ENCODE results near the gene KCNH2. TPM values are rescaled to one million over a fixed set of nuclear protein-coding genes. Genes with fewer than 3 reads are reported as not detected.

KCNH2 gene
- total and polyA plus RNA-seq, 4 donors, result 0.18 to 74.6 (median 0.33) TPM; not detected in 1

DNA sequence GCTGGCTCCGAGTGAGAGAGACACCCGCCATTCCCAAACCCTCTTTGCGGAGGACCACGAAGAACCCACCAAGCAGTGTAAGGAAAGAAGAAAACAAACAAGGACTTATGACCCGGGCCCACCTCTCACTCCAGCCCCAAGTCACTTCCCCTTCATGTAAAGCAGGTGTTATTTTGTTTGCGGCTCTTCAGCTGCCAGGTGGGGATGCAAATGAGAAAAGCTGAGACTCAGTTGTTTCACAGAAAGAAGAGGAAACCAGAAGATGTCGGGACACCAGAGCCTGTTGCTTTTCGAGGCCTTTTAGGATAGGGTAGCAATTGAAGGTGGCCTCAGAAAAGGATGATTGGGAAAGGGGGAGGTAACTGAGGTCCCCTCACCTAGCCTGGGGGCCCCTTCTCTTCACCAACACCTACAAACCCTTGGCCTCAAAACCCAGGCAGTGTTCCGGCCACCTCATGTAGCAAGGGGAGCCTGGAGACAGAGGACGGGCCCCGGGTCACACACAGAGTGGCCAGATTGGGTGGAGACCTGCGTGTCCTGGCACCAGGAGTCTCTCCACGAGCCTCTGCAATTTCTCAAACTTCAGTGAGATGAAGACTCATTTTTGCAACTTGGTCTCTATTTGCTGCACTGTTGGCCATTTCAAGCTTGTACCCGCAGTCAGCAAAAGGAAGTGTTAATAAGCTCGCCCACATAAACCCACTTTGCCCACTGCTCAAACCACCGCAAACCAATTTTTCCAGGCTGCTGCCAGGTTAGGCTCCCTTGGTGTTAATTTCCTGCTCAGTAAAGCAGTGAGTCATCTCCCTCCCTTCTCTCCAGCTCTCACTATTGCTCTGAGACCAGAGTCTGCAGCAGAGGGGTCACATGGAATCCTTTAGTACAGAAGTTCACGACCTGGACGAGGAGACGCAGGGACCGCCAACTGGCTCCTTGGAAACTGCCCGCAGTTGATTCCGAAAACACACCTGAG is 80.3 kb downstream of the KCNH2 start:
- Histone ChIP-seq H3K9me3 (ENCODE audit: control insufficient read depth in 4 of 4, low read length in 3 of 4) (peaks cover 0 to 6% (median 2%) of the 10 kb centered on the region in 4 donors), H3K4me1 (ENCODE audit: control insufficient read depth in 4 of 4, insufficient read depth in 4 of 4, low read length in 3 of 4) (peaks cover 2 to 17% (median 10%) of the 10 kb centered on the region in 4 donors), H3K27me3 (ENCODE audit: control insufficient read depth in 4 of 4, insufficient read depth in 4 of 4, low read length in 3 of 4) (peaks cover 0 to 3% (median 0%) of the 10 kb centered on the region in 4 donors), H3K36me3 (ENCODE audit: control insufficient read depth in 4 of 4, insufficient read depth in 3 of 4, low read depth in 1 of 4, low read length in 3 of 4) (no peaks in the 10 kb centered on the region), H3K27ac (ENCODE audit: low read depth in 1 of 2, low read length in 2 of 2) (no peak overlapping the region), H3K4me3 (ENCODE audit: low read depth in 1 of 3, low read length in 3 of 3) (no peak overlapping the region), H3K9ac (ENCODE audit: low read depth in 1 of 2, low read length in 2 of 2) (no peak overlapping the region)
- 62% methylated on average over 22 of the region's 22 CpGs for WGBS
- TF ChIP-seq HNF4G (IDR thresholded peaks at IDR 0.05) (no peak), GABPA (IDR thresholded peaks at IDR 0.05 in 1 of 2, conservative IDR thresholded peaks at IDR 0.05 in 1 of 2) (no peak), RAD21 (IDR thresholded peaks at IDR 0.05) (no peak), FOXA1 (IDR thresholded peaks at IDR 0.05) (no peak), HNF4A (conservative IDR thresholded peaks at IDR 0.05) (no peak), EGR1 (IDR thresholded peaks at IDR 0.05; ENCODE audit: low read depth in 2 of 2) (no peak), RXRA (IDR thresholded peaks at IDR 0.05) (no peak), TAF1 (conservative IDR thresholded peaks at IDR 0.05) (no peak), NR2F2 (IDR thresholded peaks at IDR 0.05) (no peak), YY1 (IDR thresholded peaks at IDR 0.05) (no peak), FOXA2 (IDR thresholded peaks at IDR 0.05) (no peak), SP1 (IDR thresholded peaks at IDR 0.05) (no peak), JUND (IDR thresholded peaks at IDR 0.05) (no peak)
- TF ChIP-seq, protein P1, sequence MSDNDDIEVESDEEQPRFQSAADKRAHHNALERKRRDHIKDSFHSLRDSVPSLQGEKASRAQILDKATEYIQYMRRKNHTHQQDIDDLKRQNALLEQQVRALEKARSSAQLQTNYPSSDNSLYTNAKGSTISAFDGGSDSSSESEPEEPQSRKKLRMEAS (IDR thresholded peaks at IDR 0.05), result no peak
- TF ChIP-seq, protein P2, sequence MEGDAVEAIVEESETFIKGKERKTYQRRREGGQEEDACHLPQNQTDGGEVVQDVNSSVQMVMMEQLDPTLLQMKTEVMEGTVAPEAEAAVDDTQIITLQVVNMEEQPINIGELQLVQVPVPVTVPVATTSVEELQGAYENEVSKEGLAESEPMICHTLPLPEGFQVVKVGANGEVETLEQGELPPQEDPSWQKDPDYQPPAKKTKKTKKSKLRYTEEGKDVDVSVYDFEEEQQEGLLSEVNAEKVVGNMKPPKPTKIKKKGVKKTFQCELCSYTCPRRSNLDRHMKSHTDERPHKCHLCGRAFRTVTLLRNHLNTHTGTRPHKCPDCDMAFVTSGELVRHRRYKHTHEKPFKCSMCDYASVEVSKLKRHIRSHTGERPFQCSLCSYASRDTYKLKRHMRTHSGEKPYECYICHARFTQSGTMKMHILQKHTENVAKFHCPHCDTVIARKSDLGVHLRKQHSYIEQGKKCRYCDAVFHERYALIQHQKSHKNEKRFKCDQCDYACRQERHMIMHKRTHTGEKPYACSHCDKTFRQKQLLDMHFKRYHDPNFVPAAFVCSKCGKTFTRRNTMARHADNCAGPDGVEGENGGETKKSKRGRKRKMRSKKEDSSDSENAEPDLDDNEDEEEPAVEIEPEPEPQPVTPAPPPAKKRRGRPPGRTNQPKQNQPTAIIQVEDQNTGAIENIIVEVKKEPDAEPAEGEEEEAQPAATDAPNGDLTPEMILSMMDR (IDR thresholded peaks at IDR 0.05; ENCODE audit: low read depth, low read length, missing input control), result no peak
- TF ChIP-seq, protein P3, sequence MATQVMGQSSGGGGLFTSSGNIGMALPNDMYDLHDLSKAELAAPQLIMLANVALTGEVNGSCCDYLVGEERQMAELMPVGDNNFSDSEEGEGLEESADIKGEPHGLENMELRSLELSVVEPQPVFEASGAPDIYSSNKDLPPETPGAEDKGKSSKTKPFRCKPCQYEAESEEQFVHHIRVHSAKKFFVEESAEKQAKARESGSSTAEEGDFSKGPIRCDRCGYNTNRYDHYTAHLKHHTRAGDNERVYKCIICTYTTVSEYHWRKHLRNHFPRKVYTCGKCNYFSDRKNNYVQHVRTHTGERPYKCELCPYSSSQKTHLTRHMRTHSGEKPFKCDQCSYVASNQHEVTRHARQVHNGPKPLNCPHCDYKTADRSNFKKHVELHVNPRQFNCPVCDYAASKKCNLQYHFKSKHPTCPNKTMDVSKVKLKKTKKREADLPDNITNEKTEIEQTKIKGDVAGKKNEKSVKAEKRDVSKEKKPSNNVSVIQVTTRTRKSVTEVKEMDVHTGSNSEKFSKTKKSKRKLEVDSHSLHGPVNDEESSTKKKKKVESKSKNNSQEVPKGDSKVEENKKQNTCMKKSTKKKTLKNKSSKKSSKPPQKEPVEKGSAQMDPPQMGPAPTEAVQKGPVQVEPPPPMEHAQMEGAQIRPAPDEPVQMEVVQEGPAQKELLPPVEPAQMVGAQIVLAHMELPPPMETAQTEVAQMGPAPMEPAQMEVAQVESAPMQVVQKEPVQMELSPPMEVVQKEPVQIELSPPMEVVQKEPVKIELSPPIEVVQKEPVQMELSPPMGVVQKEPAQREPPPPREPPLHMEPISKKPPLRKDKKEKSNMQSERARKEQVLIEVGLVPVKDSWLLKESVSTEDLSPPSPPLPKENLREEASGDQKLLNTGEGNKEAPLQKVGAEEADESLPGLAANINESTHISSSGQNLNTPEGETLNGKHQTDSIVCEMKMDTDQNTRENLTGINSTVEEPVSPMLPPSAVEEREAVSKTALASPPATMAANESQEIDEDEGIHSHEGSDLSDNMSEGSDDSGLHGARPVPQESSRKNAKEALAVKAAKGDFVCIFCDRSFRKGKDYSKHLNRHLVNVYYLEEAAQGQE (IDR thresholded peaks at IDR 0.05), result no peak
- TF ChIP-seq, protein P4, sequence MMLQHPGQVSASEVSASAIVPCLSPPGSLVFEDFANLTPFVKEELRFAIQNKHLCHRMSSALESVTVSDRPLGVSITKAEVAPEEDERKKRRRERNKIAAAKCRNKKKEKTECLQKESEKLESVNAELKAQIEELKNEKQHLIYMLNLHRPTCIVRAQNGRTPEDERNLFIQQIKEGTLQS (IDR thresholded peaks at IDR 0.05), result no peak
- TF ChIP-seq, protein P5, sequence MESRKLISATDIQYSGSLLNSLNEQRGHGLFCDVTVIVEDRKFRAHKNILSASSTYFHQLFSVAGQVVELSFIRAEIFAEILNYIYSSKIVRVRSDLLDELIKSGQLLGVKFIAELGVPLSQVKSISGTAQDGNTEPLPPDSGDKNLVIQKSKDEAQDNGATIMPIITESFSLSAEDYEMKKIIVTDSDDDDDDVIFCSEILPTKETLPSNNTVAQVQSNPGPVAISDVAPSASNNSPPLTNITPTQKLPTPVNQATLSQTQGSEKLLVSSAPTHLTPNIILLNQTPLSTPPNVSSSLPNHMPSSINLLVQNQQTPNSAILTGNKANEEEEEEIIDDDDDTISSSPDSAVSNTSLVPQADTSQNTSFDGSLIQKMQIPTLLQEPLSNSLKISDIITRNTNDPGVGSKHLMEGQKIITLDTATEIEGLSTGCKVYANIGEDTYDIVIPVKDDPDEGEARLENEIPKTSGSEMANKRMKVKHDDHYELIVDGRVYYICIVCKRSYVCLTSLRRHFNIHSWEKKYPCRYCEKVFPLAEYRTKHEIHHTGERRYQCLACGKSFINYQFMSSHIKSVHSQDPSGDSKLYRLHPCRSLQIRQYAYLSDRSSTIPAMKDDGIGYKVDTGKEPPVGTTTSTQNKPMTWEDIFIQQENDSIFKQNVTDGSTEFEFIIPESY (IDR thresholded peaks at IDR 0.05), result no peak
- no peak for DNase-seq (ENCODE audit: low spot score)
